Thyroid gland (tissue), 4 donors: ENCODE results near the gene VMP1.

Experiments
- CTCF ChIP-seq, 6 experiments: fragments of 200-600 bp in 3 of 6; fragments of 450-650 bp in 3 of 6; sonication (generic) in 3 of 6; IDR thresholded peaks; one replicate each; pipeline ENCODE4 v1.5.1; 2016 to 2019; ENCODE audit warnings: antibody characterized with exemption in 6 of 6, mild to moderate bottlenecking in 2 of 6, inconsistent platforms in 1 of 6, moderate library complexity in 1 of 6
- POLR2A ChIP-seq, 2 donors: fragments of 450-650 bp; IDR thresholded peaks; one replicate each; pipeline ENCODE4 v1.6.1; 2017; ENCODE audit warnings: antibody characterized with exemption in 2 of 2, mild to moderate bottlenecking in 2 of 2, moderate library complexity in 1 of 2

DNA sequence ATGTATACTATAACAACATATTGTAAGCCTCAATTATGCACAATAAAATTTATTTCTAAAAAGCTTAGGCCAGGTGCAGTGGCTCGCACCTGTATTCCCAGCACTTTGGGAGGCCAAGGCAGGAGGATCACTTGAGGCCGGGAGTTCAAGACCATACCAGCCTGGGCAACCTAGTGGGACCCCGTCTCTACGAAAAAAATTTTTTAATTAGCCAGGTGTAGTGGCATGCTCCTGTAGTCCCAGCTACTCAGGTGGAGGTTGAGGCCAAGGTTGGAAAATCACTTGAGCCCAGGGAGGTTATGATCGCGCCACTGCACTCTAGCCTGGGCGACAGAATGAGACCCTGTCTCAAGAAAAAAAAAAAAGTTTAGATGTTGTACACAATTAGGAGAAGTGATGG lies 45.5 kb downstream of the VMP1 start:
- TF ChIP-seq CTCF (IDR thresholded peaks at IDR 0.05) (no peak), POLR2A (IDR thresholded peaks at IDR 0.05) (no peak)
